ENCODE data around the gene GNG8. TPM values are rescaled to one million over a fixed set of nuclear protein-coding genes. Genes with fewer than 3 reads are reported as not detected.

Gene GNG8
- total and polyA plus RNA-seq, 2 donors (not counting 1 experiment from before 2014, with no cell fraction given) = not detected

DNA sequence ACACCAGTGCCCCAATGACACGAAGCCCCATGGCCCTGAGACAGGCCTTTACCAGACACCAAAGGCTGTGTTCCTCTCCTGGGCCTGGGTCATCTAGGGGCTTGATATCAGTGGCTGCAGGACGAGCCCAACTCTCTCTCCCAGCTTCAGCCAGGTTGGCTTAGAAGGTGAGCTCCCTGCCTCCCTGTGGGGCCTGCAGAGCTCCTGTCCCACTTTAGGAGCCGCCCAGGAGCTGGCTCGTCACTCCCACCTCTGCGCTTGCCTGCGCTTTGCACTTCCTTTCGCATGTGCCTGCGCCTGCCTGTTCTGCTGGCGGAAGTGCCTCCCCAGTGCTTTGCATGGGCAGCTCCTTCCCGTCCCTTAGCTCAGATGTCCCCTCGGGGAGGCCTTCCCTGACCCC, 30.0 kb downstream of the GNG8 start:
- H3K27me3 ChIP-seq (ENCODE audit: control insufficient read depth, insufficient read depth, low read length) = no peaks in the 10 kb centered on the region
- H3K9me3 ChIP-seq (ENCODE audit: control insufficient read depth, insufficient read depth, low read depth, low read length) = no peaks in the 10 kb centered on the region
- peaks cover 14% of the 10 kb centered on the region for H3K4me1 ChIP-seq (ENCODE audit: control insufficient read depth, extremely low read depth, insufficient read depth, low read length)
- H3K36me3 ChIP-seq (ENCODE audit: control insufficient read depth, insufficient read depth, low read length) = peaks cover 41% of the 10 kb centered on the region
- H3K27ac ChIP-seq (ENCODE audit: insufficient read depth, low read length) = no peak overlapping the region
- DNase-seq (ENCODE audit: low read depth in 2 of 2) = no peak
- no peak for TF ChIP-seq EZH2 (IDR thresholded peaks at IDR 0.05; ENCODE audit: low read length, missing control alignments)
- TF ChIP-seq, protein P1, sequence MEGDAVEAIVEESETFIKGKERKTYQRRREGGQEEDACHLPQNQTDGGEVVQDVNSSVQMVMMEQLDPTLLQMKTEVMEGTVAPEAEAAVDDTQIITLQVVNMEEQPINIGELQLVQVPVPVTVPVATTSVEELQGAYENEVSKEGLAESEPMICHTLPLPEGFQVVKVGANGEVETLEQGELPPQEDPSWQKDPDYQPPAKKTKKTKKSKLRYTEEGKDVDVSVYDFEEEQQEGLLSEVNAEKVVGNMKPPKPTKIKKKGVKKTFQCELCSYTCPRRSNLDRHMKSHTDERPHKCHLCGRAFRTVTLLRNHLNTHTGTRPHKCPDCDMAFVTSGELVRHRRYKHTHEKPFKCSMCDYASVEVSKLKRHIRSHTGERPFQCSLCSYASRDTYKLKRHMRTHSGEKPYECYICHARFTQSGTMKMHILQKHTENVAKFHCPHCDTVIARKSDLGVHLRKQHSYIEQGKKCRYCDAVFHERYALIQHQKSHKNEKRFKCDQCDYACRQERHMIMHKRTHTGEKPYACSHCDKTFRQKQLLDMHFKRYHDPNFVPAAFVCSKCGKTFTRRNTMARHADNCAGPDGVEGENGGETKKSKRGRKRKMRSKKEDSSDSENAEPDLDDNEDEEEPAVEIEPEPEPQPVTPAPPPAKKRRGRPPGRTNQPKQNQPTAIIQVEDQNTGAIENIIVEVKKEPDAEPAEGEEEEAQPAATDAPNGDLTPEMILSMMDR (conservative IDR thresholded peaks at IDR 0.05 in 1 of 2, IDR thresholded peaks at IDR 0.05 in 1 of 2; ENCODE audit: low read depth in 1 of 2, low read length in 2 of 2) = no peak
- H3K79me2 ChIP-seq (ENCODE audit: control insufficient read depth, insufficient read depth, low read length) = peaks cover 60% of the 10 kb centered on the region
- H3K4me3 ChIP-seq (replicated peaks in 1 of 4; ENCODE audit: control extremely low read depth in 1 of 4, insufficient read depth in 1 of 4, low read depth in 3 of 4, low read length in 4 of 4) = no peak overlapping the region
- no peaks in the 10 kb centered on the region for H4K20me1 ChIP-seq (ENCODE audit: control insufficient read depth, extremely low read depth, insufficient read depth, low read length)
- H2AFZ ChIP-seq (ENCODE audit: low read length) = no peak overlapping the region
- H3K4me2 ChIP-seq (ENCODE audit: extremely low read depth, insufficient read depth, low read length) = no peak overlapping the region
- H3K9ac ChIP-seq (ENCODE audit: insufficient read depth, low read length) = no peak overlapping the region

DNA sequence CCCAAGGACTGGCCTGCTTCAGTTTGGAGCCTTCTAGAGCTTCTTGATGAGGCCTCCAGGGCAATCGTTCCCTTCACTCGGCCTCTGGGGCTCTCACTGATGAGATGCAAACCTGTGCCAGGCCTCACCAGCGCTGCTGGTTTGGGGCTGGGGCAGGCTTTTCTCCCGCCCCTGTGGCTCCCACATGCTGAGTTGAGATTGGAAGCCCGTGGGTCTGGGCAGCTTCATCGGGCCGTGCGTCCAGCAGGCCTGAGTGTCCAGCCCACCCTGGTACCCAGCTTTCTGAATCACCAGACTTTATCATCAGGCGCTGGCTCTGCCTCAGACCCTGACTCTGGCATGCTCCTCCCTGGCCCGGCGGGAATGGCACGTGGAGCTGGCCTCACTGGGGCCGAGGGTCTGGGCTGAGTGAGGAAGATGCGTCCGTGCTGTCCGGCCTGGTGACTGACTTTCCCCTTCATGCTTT, 30.6 kb downstream of the GNG8 start:
- Histone ChIP-seq H3K36me3 (ENCODE audit: control insufficient read depth, insufficient read depth, low read length) (peaks cover 38% of the 10 kb centered on the region), H3K27me3 (ENCODE audit: control insufficient read depth, insufficient read depth, low read length) (no peaks in the 10 kb centered on the region), H3K27ac (ENCODE audit: insufficient read depth, low read length) (no peak overlapping the region), H3K4me1 (ENCODE audit: control insufficient read depth, extremely low read depth, insufficient read depth, low read length) (peaks cover 14% of the 10 kb centered on the region), H3K9ac (ENCODE audit: insufficient read depth, low read length) (no peak overlapping the region), H2AFZ (ENCODE audit: low read length) (no peak overlapping the region), H3K4me3 (replicated peaks in 1 of 4; ENCODE audit: control extremely low read depth in 1 of 4, insufficient read depth in 1 of 4, low read depth in 3 of 4, low read length in 4 of 4) (peak overlapping the region in 1 of 4 experiments; percentile 35), H3K9me3 (ENCODE audit: control insufficient read depth, insufficient read depth, low read depth, low read length) (no peaks in the 10 kb centered on the region), H3K79me2 (ENCODE audit: control insufficient read depth, insufficient read depth, low read length) (peaks cover 60% of the 10 kb centered on the region), H3K4me2 (ENCODE audit: extremely low read depth, insufficient read depth, low read length) (peak overlapping the region; percentile 54), H4K20me1 (ENCODE audit: control insufficient read depth, extremely low read depth, insufficient read depth, low read length) (no peaks in the 10 kb centered on the region)
- TF ChIP-seq EZH2 (IDR thresholded peaks at IDR 0.05; ENCODE audit: low read length, missing control alignments) = no peak
- TF ChIP-seq, protein P1 (conservative IDR thresholded peaks at IDR 0.05 in 1 of 2, IDR thresholded peaks at IDR 0.05 in 1 of 2; ENCODE audit: low read depth in 1 of 2, low read length in 2 of 2) = no peak
- no peak for DNase-seq (ENCODE audit: low read depth in 2 of 2)

DNA sequence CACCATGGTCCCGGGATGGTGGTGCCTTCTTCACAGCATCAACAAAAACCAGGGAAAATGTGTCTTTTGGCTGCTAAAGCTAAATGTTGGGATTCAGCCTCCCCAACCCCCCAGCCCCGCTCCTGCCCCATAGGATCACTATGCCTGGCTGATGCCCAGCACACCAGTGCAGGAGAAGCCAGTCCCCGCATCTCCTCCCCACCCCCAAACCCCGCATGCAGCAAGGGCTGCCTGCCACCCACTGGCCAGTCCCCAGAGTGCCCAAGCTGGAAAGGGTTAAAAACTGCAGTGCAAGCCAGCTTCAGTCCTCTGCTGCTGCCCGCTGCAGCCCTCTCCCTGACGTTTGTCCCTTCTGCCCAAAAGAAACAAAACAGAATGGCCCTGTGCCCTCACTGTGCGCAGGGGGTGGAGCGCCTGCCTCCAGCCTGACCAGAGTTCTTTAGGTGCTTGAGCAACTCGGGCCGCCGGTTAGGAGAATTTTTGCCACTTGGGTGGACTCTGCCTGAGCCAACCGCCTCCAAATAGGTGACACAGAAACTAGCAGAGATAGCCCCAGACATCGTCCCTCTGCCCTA, 31.1 kb downstream of the GNG8 start:
- DNase-seq (ENCODE audit: low read depth in 2 of 2) = no peak
- H3K79me2 ChIP-seq (ENCODE audit: control insufficient read depth, insufficient read depth, low read length) = peaks cover 60% of the 10 kb centered on the region
- no peak overlapping the region for H2AFZ ChIP-seq (ENCODE audit: low read length)
- H3K27me3 ChIP-seq (ENCODE audit: control insufficient read depth, insufficient read depth, low read length) = no peaks in the 10 kb centered on the region
- H3K36me3 ChIP-seq (ENCODE audit: control insufficient read depth, insufficient read depth, low read length) = peaks cover 35% of the 10 kb centered on the region
- H3K4me3 ChIP-seq (replicated peaks in 1 of 4; ENCODE audit: control extremely low read depth in 1 of 4, insufficient read depth in 1 of 4, low read depth in 3 of 4, low read length in 4 of 4) = peak overlapping the region in 1 of 4 experiments; percentile 82
- no peaks in the 10 kb centered on the region for H3K9me3 ChIP-seq (ENCODE audit: control insufficient read depth, insufficient read depth, low read depth, low read length)
- TF ChIP-seq, protein P1 (conservative IDR thresholded peaks at IDR 0.05 in 1 of 2, IDR thresholded peaks at IDR 0.05 in 1 of 2; ENCODE audit: low read depth in 1 of 2, low read length in 2 of 2) = peak in 1 of 2 donors; percentile 12
- TF ChIP-seq EZH2 (IDR thresholded peaks at IDR 0.05; ENCODE audit: low read length, missing control alignments) = no peak
- peak overlapping the region; percentile 54 for H3K4me2 ChIP-seq (ENCODE audit: extremely low read depth, insufficient read depth, low read length)
- no peak overlapping the region for H3K27ac ChIP-seq (ENCODE audit: insufficient read depth, low read length)
- no peak overlapping the region for H3K9ac ChIP-seq (ENCODE audit: insufficient read depth, low read length)
- H4K20me1 ChIP-seq (ENCODE audit: control insufficient read depth, extremely low read depth, insufficient read depth, low read length) = no peaks in the 10 kb centered on the region
- H3K4me1 ChIP-seq (ENCODE audit: control insufficient read depth, extremely low read depth, insufficient read depth, low read length) = peaks cover 14% of the 10 kb centered on the region

All from fibroblast of lung (primary cell).